Mucosa of stomach (tissue), 1 donor: Measurements from ENCODE around the gene HOXA13.

ENCODE experiments used
- H3K27me3 ChIP-seq: one replicate; pipeline ENCODE4 v1.7.0; 2013; ENCODE audit warnings: mild to moderate bottlenecking, low read length; ENCODE audit not compliant: control insufficient read depth, insufficient read depth
- H3K36me3 ChIP-seq: one replicate; pipeline ENCODE4 v1.7.0; 2013; ENCODE audit warnings: low read length; ENCODE audit not compliant: control insufficient read depth, insufficient read depth
- H3K4me1 ChIP-seq: one replicate; pipeline ENCODE4 v1.7.0; 2013; ENCODE audit warnings: mild to moderate bottlenecking, low read length; ENCODE audit not compliant: control insufficient read depth, insufficient read depth
- H3K4me3 ChIP-seq: one replicate; pipeline ENCODE4 v1.7.0; 2013; ENCODE audit warnings: low read length
- H3K9ac ChIP-seq: one replicate; pipeline ENCODE4 v1.7.0; 2013; ENCODE audit warnings: mild to moderate bottlenecking, low read length, moderate library complexity
- H3K9me3 ChIP-seq: one replicate; pipeline ENCODE4 v1.7.0; 2013; ENCODE audit warnings: mild to moderate bottlenecking, low read length, moderate library complexity; ENCODE audit not compliant: control insufficient read depth
- donor health status: Pancreatic carcinoma.

Gene HOXA13

DNA sequence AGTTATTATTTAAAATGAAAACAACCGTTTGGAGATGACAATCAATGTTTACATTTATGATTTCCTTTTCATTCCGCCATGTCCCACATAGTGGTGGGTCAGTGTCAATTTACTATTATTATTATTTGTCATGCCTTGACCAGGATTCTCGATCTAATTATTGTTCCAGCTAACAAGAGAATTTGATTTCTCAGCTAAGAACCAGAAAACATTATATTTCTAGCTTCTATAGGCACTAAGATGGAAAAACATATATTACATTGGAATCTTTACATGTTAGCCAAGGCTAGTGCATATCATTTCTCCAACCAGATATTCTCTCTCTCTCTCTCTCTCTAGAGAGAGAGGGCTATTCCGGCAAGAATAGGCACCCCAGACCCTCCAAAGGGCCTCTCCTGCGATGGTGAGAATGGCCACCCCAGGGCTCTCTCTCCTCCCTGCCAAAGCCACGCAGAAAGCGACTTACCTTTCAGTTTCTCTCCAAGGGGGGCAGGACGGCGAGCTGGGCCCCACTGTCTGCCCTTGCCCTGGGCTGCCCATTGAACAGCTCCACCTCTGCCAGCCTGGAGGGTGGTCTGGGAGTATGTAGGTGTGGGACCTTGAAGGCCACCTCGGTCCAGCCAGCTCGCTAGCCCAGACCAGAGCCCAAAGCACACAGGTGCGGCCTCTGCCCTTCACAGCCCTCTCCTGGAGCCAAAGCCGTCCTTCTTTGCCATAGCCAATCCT is 49.9 kb downstream of the HOXA13 start:
- H3K4me1 ChIP-seq, result peaks cover 40% of the 10 kb centered on the region
- peaks cover 90% of the 10 kb centered on the region for H3K27me3 ChIP-seq
- peak overlapping the region; percentile 44 for H3K4me3 ChIP-seq
- H3K9me3 ChIP-seq, result no peaks in the 10 kb centered on the region
- no peaks in the 10 kb centered on the region for H3K36me3 ChIP-seq
- H3K9ac ChIP-seq, result no peak overlapping the region

DNA sequence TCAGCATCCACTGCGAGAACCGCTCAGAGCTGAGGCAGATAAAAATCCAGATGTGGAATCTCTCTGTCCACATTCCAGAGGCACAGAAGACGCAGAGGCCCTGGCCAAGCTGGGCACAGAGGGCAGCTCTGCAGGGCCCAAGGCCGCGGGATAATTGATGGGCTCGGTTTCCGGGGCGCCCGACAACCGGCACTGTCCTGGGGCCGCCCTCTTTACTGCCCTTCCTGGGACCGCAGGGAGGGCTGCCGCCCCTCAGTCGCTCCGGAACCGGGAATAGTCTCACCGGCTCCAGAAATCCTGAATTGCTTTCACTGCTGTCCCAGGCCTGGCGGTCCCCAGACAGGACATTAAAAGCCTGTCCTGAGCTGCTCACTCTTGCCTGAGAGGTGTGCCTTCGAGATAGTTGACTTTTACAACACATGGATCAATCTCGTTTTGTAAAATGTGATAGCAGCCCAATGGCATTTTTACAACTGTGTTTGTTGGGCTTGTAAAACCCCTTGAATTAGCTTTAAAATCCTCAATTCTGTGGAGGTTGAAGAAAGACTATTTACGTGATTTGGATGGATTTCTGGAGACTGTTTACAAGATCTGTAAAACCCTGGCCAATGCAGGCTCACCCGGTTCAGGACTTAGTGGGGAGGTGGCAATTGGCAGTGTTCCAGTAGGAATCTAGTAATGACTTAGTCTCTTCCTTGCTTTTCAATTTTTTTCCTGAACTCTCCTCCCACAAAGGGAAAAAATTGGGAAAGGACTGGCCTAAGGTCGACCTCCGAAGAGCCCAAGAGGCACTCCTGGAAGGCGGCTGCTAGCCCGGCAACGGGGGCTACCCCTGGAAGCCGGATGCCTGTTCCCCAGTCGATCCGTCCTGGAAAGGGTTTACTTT is 50.9 kb downstream of the HOXA13 start:
- H3K27me3 ChIP-seq, result peaks cover 90% of the 10 kb centered on the region

DNA sequence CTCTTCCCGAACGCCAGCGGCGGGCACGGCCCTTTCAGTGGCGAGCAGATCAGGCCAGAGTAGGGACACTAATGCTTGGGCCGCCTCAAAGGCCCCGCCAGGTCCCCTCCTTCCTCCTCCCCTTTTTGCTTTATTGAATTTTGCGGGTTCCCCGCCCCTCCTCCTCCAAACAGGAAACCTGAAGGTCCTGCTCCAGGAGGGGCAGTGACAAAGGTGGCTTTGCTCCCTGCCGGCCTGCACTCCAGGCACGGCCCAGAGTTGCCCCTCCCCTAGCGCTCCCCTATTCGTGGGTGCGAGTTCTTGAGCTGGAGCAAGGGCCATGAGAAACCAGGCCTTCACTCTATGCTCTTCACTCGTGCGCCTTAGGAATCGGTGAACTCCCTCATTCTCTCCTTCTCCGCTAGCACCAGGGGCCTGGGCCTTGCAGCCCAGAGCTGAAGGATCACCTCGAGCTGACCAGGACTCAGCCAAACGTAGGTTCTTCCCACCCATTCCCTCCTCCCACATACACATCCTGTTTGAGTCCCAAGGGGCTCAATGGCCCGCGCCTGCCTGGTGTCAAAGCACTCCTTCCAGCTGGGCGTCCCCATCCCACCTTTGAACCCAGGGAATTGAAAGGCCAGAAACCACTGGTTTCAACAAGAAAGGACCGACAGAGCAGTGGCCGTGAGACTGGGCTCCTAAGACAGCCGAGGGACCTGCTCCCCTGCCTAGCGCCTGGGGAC is 51.7 kb downstream of the HOXA13 start:
- Histone ChIP-seq H3K4me1 (peaks cover 42% of the 10 kb centered on the region), H3K9ac (no peak overlapping the region), H3K27me3 (peaks cover 84% of the 10 kb centered on the region), H3K4me3 (no peak overlapping the region), H3K36me3 (no peaks in the 10 kb centered on the region), H3K9me3 (no peaks in the 10 kb centered on the region)

More for the DNA sequence above, 50.9 kb downstream of the HOXA13 start:
- H3K9ac ChIP-seq, result no peak overlapping the region
- H3K4me1 ChIP-seq, result peaks cover 42% of the 10 kb centered on the region
- no peaks in the 10 kb centered on the region for H3K9me3 ChIP-seq
- H3K36me3 ChIP-seq, result no peaks in the 10 kb centered on the region
- H3K4me3 ChIP-seq, result no peak overlapping the region

DNA sequence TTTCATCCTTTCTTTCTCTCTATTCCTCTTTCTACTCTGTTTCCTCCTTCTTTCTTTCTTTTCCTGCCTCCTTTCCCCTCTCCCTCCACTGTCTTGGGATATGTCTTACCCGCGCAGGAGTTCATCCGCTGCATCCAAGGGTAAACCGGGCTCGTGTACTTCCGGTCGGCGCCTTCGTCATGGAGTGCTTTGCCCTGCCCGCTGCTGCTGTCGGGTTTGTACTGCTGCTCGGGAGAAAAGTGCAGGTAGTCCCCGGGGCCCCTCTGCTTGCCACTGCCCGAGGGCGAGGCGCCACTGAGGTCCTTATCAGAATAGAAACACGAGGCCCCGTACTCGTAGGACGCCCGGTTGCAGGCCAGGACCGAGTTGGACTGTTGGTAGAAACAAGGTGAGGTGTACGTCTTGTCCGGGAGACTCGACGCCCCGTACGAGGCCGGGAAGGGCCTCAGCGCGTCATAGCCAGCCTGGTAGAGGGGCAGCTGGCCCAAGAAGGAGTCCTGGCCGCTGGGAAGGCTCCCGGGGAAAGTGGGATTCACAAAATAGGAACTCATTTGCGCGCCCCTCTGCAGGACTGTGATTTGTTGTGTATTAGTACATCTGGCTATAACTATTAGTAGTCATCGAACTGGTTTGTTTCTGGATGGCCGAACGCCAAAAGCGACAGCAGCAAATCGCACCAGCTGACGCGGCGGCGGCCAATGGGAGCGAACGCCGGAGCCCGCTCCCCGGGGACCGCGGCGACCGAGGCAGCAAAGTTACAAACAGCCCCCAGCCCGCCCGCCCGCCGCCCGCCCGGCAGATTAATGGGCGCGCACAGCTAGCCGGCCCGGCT is 52.5 kb downstream of the HOXA13 start, which contains the start of gene HOXA6:
HOXA6 (minus strand) TSS at position 576 of the 832 bp plus-strand sequence; CDS start at position 551, 25 bp downstream.
- no peak within 1 kb of the TSS for H3K9ac ChIP-seq
- H3K4me3 ChIP-seq, result no peak within 1 kb of the TSS
- H3K9me3 ChIP-seq, result no peaks in the 10 kb centered on the region
- H3K36me3 ChIP-seq, result no peaks in the 10 kb centered on the region
- H3K4me1 ChIP-seq, result peaks cover 37% of the 10 kb centered on the region
- H3K27me3 ChIP-seq, result peaks cover 77% of the 10 kb centered on the region

DNA sequence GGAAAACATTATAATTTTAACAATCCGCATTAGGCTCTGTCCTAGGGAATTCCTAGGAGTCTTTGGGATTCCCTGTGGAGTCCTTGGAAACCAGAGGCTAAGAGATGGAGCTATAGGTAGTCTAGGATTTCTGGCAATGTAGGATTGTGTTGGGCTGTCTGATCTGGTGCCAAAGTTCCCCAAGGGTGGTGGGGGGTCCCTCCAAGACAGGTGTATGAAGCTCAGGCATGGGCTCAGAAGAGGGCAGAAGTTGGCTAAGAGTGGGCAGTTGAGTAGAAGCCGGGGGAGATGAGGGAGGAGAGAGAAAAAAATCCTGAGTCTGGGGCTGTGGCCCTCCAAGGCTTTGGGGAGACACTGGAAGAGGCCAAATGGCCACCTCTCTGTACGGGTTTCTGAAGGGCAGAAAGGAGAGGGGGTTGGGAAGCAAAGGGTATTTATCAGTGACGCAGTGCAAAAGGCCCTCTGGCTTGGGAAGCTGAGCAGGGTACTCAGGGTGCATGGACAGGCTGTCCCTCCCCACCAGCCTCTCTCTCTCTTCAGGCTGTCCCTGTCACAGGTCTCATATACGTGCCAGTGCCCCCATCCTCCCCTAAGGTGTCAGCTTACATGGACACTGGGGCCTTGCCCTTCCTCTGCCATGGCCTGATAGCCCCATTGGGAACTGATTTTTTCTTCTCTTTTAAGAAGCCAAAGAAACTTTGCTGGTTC is 53.2 kb downstream of the HOXA13 start:
- Histone ChIP-seq H3K4me3 (no peak overlapping the region), H3K27me3 (peaks cover 74% of the 10 kb centered on the region), H3K36me3 (no peaks in the 10 kb centered on the region), H3K4me1 (peaks cover 32% of the 10 kb centered on the region), H3K9ac (no peak overlapping the region), H3K9me3 (no peaks in the 10 kb centered on the region)

DNA sequence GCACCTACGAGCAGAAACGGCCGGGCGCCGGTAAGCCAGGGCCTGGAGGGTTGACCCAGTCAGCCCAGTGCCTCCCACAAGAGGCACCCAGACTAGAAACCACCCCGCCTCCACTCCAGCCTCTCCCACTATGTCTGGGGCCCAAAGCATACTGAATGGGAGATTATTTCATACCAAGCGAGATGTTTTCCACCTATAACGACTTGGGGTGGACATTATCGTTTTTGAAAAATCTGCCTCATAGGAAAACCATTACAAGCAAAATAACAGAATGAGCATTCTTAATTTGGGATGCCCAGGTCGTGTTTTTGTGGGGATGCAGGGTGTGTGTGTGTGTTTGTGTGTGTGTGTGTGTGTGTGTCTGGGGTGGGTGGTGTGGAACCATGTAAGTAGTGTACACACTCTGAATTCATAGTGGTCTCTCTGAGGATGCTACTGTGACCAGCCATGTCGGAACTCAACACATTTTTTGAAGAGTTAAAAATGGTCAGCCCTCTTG is 53.9 kb downstream of the HOXA13 start:
- no peak overlapping the region for H3K9ac ChIP-seq
- H3K27me3 ChIP-seq, result peaks cover 67% of the 10 kb centered on the region
- no peaks in the 10 kb centered on the region for H3K9me3 ChIP-seq
- no peak overlapping the region for H3K4me3 ChIP-seq
- no peaks in the 10 kb centered on the region for H3K36me3 ChIP-seq
- peaks cover 26% of the 10 kb centered on the region for H3K4me1 ChIP-seq

DNA sequence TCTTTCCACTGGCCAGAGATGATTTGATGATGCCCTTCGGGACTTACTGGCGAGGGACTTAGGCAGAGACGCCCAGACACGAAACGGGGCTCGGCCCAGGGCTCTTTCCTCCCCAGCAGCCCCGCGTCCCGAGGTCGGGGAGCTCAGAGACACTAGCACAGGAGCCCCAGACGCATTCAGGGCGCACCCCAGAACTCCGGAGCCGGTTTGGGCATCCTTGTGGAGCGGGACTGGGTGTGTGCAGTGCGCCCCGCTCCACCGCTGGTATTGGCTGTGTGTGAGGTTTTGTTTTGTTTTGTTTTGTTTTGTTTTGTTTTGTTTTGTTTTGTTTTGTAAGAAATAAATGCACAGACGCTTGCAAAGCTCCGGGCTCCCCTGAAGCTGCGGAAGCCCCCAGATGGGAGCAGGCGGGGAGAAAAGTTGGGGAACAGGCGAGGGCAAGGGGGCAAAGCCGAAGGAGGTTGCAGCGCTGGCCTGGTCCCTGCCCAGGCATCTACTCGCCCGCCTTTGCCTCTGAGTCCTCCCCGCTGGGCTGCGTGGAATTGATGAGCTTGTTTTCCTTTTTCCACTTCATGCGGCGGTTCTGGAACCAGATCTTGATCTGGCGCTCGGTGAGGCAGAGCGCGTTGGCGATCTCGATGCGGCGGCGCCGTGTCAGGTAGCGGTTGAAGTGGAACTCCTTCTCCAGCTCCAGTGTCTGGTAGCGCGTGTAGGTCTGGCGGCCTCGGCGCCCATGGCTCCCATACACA is 54.6 kb downstream of the HOXA13 start:
- H3K36me3 ChIP-seq, result no peaks in the 10 kb centered on the region
- peaks cover 21% of the 10 kb centered on the region for H3K4me1 ChIP-seq
- no peak overlapping the region for H3K4me3 ChIP-seq
- peaks cover 60% of the 10 kb centered on the region for H3K27me3 ChIP-seq
- no peak overlapping the region for H3K9ac ChIP-seq
- no peaks in the 10 kb centered on the region for H3K9me3 ChIP-seq

DNA sequence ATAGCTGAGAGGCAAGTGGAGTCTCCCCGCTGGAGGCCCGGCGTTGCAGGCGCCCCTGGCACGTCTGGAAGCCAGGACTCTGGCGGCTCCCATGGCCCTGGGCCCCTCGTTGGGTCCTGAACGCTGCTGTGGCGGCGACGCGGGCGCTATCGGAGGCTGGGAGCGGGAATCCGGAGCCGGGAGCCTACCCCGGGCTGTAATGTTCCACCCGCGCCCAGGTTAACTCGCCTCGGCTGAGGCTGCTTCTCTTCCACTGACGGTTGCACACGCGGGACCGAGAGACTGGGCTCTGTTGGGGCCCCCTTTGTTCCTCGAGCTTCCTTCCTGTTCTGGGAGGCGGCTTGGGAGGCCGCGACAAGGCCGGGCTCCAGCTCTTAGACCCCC is 55.1 kb downstream of the HOXA13 start:
- Histone ChIP-seq H3K9me3 (no peaks in the 10 kb centered on the region), H3K36me3 (no peaks in the 10 kb centered on the region), H3K27me3 (peaks cover 55% of the 10 kb centered on the region), H3K9ac (no peak overlapping the region), H3K4me3 (peak overlapping the region; percentile 78), H3K4me1 (peaks cover 18% of the 10 kb centered on the region)
